Measurements from ENCODE around the gene EBF3.

Gene EBF3

DNA sequence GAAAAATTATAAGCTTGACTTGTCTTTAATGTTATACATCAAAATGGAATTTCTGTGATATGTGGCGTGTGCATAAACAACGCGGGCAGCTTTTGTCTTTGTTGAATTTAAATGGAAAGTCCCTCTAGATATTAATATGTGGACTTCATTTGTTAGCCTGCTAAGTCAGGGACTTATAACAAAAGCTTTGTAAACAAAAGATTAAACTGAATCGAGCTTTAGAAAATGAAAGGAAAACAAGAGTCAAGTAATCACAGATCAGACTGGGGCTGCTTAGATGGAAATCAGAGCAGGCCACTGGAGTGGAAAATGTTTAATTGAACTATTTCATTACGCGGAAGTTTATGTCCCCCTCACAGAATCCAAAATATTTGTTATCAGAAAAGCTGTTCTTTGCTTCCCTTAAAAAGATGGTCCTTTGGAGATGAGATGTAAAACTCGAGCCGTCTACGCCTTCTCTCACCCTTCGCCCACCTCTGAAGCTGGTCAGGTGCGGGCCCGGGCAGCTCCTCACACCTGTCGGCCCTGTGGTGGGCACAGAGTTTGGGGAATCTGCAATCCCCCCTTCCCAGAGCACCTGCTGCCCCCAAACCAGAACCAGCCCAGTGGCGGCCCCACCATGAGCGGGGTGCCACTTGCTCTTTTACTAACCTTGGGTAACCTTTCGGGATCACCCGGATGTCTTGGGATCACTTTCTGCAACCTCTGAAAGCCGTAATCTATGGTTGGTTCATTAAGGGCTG, 116.2 kb downstream of the EBF3 start:
- Mint-ChIP-seq H3K27me3 (no peaks in the 10 kb centered on the region), H3K36me3 (no peaks in the 10 kb centered on the region), H3K9me3 (no peaks in the 10 kb centered on the region), H3K4me3 (no peak overlapping the region), H3K4me1 (no peaks in the 10 kb centered on the region), H3K27ac (no peak overlapping the region)
- CTCF ChIA-PET, result no interaction called here
- no peak for DNase-seq

DNA sequence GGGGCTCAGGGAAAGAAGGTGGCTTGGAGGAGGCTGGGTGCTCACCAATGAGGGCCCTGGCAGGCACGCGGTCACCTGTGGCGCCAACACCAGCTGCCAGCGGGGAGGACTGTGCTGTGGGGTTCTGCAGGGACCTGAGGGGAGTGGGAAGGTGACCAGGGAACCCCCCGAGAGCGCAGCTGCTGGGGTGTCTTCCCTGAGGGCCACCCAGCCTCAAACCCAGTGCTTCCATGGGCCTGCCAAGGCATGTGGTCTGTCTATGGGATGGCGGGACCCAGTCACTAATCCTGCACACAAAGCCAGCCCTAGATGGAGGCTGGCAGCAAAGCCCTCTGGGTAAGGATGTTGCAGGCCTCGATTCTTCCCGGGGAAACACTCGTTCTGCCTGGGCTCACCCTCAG, 117.1 kb downstream of the EBF3 start:
- Mint-ChIP-seq H3K9me3 (no peaks in the 10 kb centered on the region), H3K4me3 (no peak overlapping the region), H3K27ac (no peak overlapping the region), H3K4me1 (no peaks in the 10 kb centered on the region), H3K27me3 (no peaks in the 10 kb centered on the region), H3K36me3 (no peaks in the 10 kb centered on the region)
- DNase-seq, result no peak
- CTCF ChIA-PET, result no interaction called here

GRCh38 chr10:129845111-129845753, 118.8 kb downstream of the EBF3 start:
- Mint-ChIP-seq H3K9me3 (no peaks in the 10 kb centered on the region), H3K27ac (no peak overlapping the region), H3K36me3 (no peaks in the 10 kb centered on the region), H3K27me3 (no peaks in the 10 kb centered on the region), H3K4me3 (no peak overlapping the region), H3K4me1 (no peaks in the 10 kb centered on the region)
- CTCF ChIA-PET, result no interaction called here
- no peak for DNase-seq

- Mint-ChIP-seq H3K4me1 (no peaks in the 10 kb centered on the region), H3K36me3 (no peaks in the 10 kb centered on the region), H3K9me3 (no peaks in the 10 kb centered on the region), H3K27me3 (no peaks in the 10 kb centered on the region), H3K27ac (no peak overlapping the region), H3K4me3 (no peak overlapping the region)
- no peak for DNase-seq
- CTCF ChIA-PET, result no interaction called here
Measured at GRCh38 chr10:129844216-129844766, 119.8 kb downstream of the EBF3 start.

DNA sequence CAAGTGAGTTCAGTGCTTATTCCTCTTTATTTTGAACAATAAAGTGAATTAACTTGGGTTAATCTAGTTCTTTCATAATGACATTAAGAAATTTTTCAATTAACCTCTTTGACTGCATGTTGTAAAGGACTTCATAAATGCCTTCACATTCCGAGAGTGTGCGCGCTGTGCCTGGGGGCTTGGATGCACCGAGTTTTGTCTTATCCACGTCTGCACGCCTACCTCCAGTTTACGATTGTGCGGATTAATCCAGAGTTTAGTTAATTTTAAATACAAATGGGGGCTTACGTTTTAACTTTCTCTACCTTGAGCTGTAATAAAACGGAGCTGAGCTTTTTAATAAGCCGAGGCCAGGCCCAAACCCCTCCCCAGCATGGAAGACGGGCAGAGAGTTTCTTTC, 120.4 kb downstream of the EBF3 start:
- H3K27ac Mint-ChIP-seq, result no peak overlapping the region
- no peaks in the 10 kb centered on the region for H3K4me1 Mint-ChIP-seq
- H3K9me3 Mint-ChIP-seq, result no peaks in the 10 kb centered on the region
- H3K27me3 Mint-ChIP-seq, result no peaks in the 10 kb centered on the region
- CTCF ChIA-PET, result no interaction called here
- DNase-seq, result no peak
- no peak overlapping the region for H3K4me3 Mint-ChIP-seq
- H3K36me3 Mint-ChIP-seq, result no peaks in the 10 kb centered on the region

DNA sequence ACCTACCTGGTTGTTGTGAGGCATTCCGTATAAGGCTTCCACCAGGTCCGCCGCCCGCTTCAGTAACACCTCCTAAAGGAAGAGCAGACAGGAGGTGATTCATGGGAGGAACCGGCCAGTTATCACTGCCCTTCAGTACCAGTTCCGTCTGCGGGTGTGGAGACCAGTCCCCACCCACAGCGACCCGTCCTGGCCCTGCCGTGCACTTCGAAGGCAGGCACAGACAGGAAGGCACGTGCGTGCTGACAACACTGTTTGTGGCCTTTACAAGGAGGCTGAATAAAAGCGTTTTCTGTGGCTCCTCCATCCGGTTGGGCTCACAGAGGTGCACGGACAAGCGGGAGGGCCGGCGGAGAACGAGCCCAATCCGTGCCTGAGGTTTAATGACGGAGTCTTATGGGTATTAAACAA, 120.9 kb downstream of the EBF3 start:
- no peak for DNase-seq
- Mint-ChIP-seq H3K27me3 (no peaks in the 10 kb centered on the region), H3K9me3 (no peaks in the 10 kb centered on the region), H3K27ac (no peak overlapping the region), H3K36me3 (no peaks in the 10 kb centered on the region), H3K4me1 (no peaks in the 10 kb centered on the region), H3K4me3 (no peak overlapping the region)
- CTCF ChIA-PET, result no interaction called here

- H3K4me3 Mint-ChIP-seq, result no peak overlapping the region
- H3K4me1 Mint-ChIP-seq, result no peaks in the 10 kb centered on the region
- H3K9me3 Mint-ChIP-seq, result no peaks in the 10 kb centered on the region
- CTCF ChIA-PET, result no interaction called here
- DNase-seq, result no peak
- H3K27ac Mint-ChIP-seq, result no peak overlapping the region
- H3K36me3 Mint-ChIP-seq, result no peaks in the 10 kb centered on the region
- H3K27me3 Mint-ChIP-seq, result no peaks in the 10 kb centered on the region
Measured at GRCh38 chr10:129842031-129842430, 122.0 kb downstream of the EBF3 start.

GRCh38 chr10:129841590-129841989, 122.5 kb downstream of the EBF3 start:
- no peak for DNase-seq
- H3K4me1 Mint-ChIP-seq, result no peaks in the 10 kb centered on the region
- CTCF ChIA-PET, result no interaction called here
- H3K27me3 Mint-ChIP-seq, result no peaks in the 10 kb centered on the region
- H3K9me3 Mint-ChIP-seq, result no peaks in the 10 kb centered on the region
- H3K27ac Mint-ChIP-seq, result no peak overlapping the region
- no peaks in the 10 kb centered on the region for H3K36me3 Mint-ChIP-seq
- no peak overlapping the region for H3K4me3 Mint-ChIP-seq

GRCh38 chr10:129841071-129841470, 123.0 kb downstream of the EBF3 start:
- Mint-ChIP-seq H3K4me1 (no peaks in the 10 kb centered on the region), H3K9me3 (no peaks in the 10 kb centered on the region), H3K27me3 (no peaks in the 10 kb centered on the region), H3K4me3 (no peak overlapping the region), H3K27ac (no peak overlapping the region), H3K36me3 (no peaks in the 10 kb centered on the region)
- CTCF ChIA-PET, result no interaction called here
- DNase-seq, result no peak

DNA sequence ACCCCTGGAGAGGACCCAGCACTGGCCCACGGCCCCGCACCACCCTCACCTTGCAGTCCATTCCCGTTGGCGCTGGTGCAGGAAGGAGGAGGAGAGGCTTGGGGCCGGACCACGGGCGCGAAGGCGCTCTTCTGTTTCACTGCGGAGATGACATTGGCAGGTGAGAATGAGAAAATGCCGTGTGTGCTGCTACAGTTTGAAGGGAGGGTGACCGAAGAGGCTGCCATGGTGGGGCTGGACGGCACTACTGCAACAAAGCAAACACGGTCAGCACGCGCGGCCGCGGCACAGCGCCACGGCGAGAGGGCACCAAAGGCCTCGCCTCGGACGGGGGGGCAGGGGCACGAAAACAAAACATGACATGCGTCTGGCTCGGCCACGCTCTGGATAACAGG, 123.9 kb downstream of the EBF3 start:
- no peak overlapping the region for H3K27ac Mint-ChIP-seq
- DNase-seq, result no peak
- H3K36me3 Mint-ChIP-seq, result no peaks in the 10 kb centered on the region
- CTCF ChIA-PET, result no interaction called here
- H3K9me3 Mint-ChIP-seq, result no peaks in the 10 kb centered on the region
- no peak overlapping the region for H3K4me3 Mint-ChIP-seq
- H3K4me1 Mint-ChIP-seq, result no peaks in the 10 kb centered on the region
- no peaks in the 10 kb centered on the region for H3K27me3 Mint-ChIP-seq

DNA sequence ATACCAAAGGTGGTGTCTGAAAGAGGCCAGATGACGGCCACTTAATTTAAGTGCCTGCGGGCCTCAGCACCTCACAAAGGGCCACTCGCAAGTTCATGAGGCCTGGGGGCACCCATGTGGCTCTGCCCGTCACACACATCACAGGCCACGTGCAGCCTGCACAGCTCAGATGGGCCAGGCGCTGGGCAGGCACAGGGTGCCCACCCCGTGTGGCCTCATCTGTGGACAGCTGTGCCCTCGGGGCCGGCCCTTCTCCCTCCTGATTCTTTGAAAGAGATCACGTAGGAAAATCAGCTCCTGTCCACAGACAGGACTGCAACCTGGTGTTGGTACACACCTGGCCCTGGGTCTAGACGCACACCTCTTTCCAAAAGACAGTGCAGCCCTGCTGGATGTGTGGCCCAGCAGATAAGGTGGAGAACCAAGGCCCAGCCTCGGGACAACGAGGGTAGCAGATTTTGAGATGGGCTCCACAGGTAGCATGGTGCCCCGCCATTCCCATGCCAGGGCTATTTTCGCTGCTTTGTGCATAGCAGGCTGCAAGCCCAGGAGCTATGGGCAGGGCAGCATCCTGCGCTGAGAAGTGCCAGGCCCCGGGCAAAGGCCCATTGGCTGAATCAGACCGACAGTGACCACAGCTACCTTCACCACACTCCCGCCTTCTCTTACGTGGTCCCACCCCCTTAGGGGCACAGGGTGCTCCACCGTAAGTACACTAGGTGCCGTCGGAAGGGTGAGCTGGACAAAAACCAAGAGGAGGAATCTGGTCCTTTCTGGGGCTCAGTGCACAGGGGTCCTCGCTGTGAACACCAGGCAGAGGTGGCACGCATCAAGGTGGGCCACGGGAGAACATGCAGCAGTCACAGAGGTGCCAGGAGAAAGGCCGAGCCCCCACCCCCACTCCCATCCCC, 124.5 kb downstream of the EBF3 start:
- Mint-ChIP-seq H3K4me1 (no peaks in the 10 kb centered on the region), H3K27ac (no peak overlapping the region), H3K9me3 (no peaks in the 10 kb centered on the region), H3K4me3 (no peak overlapping the region), H3K36me3 (no peaks in the 10 kb centered on the region), H3K27me3 (no peaks in the 10 kb centered on the region)
- no peak for DNase-seq
- CTCF ChIA-PET, result interaction anchor here (0.5 kb wide), 1 partner anchor 1826 kb away, joined by 3 read pairs; no protein-coding TSS in a partner anchor

- CTCF ChIA-PET, result no interaction called here
Measured at GRCh38 chr10:129838794-129839193, 125.3 kb downstream of the EBF3 start.

GRCh38 chr10:129837909-129838582, 126.0 kb downstream of the EBF3 start:
- no peaks in the 10 kb centered on the region for H3K36me3 Mint-ChIP-seq
- DNase-seq, result no peak
- no peak overlapping the region for H3K27ac Mint-ChIP-seq
- no peaks in the 10 kb centered on the region for H3K9me3 Mint-ChIP-seq
- no peaks in the 10 kb centered on the region for H3K4me1 Mint-ChIP-seq
- no peaks in the 10 kb centered on the region for H3K27me3 Mint-ChIP-seq
- H3K4me3 Mint-ChIP-seq, result no peak overlapping the region
- CTCF ChIA-PET, result no interaction called here

More at GRCh38 chr10:129838794-129839193, 125.3 kb downstream of the EBF3 start:
- Mint-ChIP-seq H3K4me1 (no peaks in the 10 kb centered on the region), H3K9me3 (no peaks in the 10 kb centered on the region), H3K36me3 (no peaks in the 10 kb centered on the region), H3K27me3 (no peaks in the 10 kb centered on the region), H3K27ac (no peak overlapping the region), H3K4me3 (no peak overlapping the region)
- DNase-seq, result no peak

DNA sequence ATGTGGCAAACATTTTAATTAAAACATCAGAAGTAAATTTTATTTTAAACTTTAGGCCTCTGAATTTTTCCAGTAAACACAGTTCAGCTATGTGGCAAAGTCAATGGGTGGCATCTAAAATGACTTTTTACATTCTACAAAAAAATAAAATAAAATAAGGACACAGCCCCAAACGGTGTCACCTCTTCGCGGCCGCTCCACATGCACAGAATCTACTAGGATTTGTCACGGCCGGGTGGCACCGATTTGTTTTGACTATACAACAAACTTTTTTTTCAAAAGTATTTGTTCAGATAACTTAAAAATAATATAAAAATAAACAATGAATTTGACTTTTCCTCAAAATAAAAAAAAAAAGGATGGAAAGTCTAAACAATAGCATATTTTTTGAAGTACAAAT, 127.8 kb downstream of the EBF3 start:
- no peaks in the 10 kb centered on the region for H3K9me3 Mint-ChIP-seq
- no peaks in the 10 kb centered on the region for H3K36me3 Mint-ChIP-seq
- DNase-seq, result no peak
- no peaks in the 10 kb centered on the region for H3K27me3 Mint-ChIP-seq
- no peak overlapping the region for H3K27ac Mint-ChIP-seq
- H3K4me3 Mint-ChIP-seq, result no peak overlapping the region
- CTCF ChIA-PET, result no interaction called here
- H3K4me1 Mint-ChIP-seq, result no peaks in the 10 kb centered on the region

Measured in activated naive CD4-positive, alpha-beta T cell treated with anti-CD3 and anti-CD28 coated beads, Interleukin-2, amount 10 ng/mL, durations not matched to agents 7 days and 5 days (primary cell).